DND-41 (cell line): ENCODE results near the gene GPR176.

Experiments
- ATAC-seq: fragments of 200-7000 bp; cut with Tn5 transposase; 3 replicates; pipeline ENCODE4 v1.9.1; 2021; ENCODE audit warnings: low read depth; ENCODE audit not compliant: insufficient read depth
- DNase-seq: peaks from one replicate; pipeline ENCODE4 v3.0.0-alpha.2; 2020
- H2AFZ ChIP-seq: 2 replicates; pipeline ENCODE4 v1.6.0; 2012; ENCODE audit warnings: low read depth, low read length
- H3K27ac ChIP-seq: 2 replicates; pipeline ENCODE4 v1.5.1; 2012; ENCODE audit warnings: low read length, inconsistent platforms
- H3K27me3 ChIP-seq: fragments of 200-600 bp; sonication (generic); 2 replicates; pipeline ENCODE4 v1.6.0; 2012; ENCODE audit warnings: low read length, mild to moderate bottlenecking, inconsistent platforms; ENCODE audit not compliant: insufficient read depth, poor library complexity
- H3K36me3 ChIP-seq: 2 replicates; pipeline ENCODE4 v1.5.1; 2012; ENCODE audit warnings: low read length, inconsistent platforms; ENCODE audit not compliant: insufficient read depth
- H3K4me1 ChIP-seq: 2 replicates; pipeline ENCODE4 v1.5.1; 2012; ENCODE audit warnings: mild to moderate bottlenecking, low read length; ENCODE audit not compliant: insufficient read depth
- H3K4me2 ChIP-seq: 2 replicates; pipeline ENCODE4 v1.6.0; 2012; ENCODE audit warnings: mild to moderate bottlenecking, moderate library complexity, low read length, inconsistent platforms; ENCODE audit not compliant: insufficient read depth
- H3K4me3 ChIP-seq, 2 experiments: fragments of 200-600 bp in 1 of 2; shearing (Covaris generic) in 1 of 2; 2 replicates each; pipeline ENCODE4 v1.5.1; 2012 to 2016; ENCODE audit warnings: inconsistent platforms in 2 of 2, low read length in 2 of 2, mild to moderate bottlenecking in 2 of 2, low read depth in 1 of 2, moderate library complexity in 1 of 2
- H3K79me2 ChIP-seq: 2 replicates; pipeline ENCODE4 v1.6.0; 2012; ENCODE audit warnings: low read length, inconsistent platforms; ENCODE audit not compliant: insufficient read depth
- H3K9ac ChIP-seq: 2 replicates; pipeline ENCODE4 v1.6.0; 2012; ENCODE audit warnings: low read depth, mild to moderate bottlenecking, inconsistent platforms, low read length, moderate library complexity
- H3K9me3 ChIP-seq: 2 replicates; pipeline ENCODE4 v1.5.1; 2012; ENCODE audit warnings: low read length, moderate library complexity, mild to moderate bottlenecking, inconsistent platforms; ENCODE audit not compliant: insufficient read depth, severe bottlenecking
- H4K20me1 ChIP-seq: 2 replicates; pipeline ENCODE4 v1.6.0; 2012; ENCODE audit warnings: low read length; ENCODE audit not compliant: insufficient read depth
- CTCF ChIP-seq: IDR thresholded peaks from 2 replicates; pipeline ENCODE4 v1.5.1; 2012; ENCODE audit warnings: borderline replicate concordance, low read length, moderate library complexity, mild to moderate bottlenecking; ENCODE audit not compliant: poor library complexity, severe bottlenecking; ENCODE audit errors: extremely low read depth
- EZH2 ChIP-seq: IDR thresholded peaks from 3 replicates; pipeline ENCODE4 v1.6.1; 2012; ENCODE audit warnings: borderline replicate concordance, low read depth, mild to moderate bottlenecking, moderate library complexity, low read length, inconsistent platforms; ENCODE audit not compliant: severe bottlenecking

Gene GPR176

DNA sequence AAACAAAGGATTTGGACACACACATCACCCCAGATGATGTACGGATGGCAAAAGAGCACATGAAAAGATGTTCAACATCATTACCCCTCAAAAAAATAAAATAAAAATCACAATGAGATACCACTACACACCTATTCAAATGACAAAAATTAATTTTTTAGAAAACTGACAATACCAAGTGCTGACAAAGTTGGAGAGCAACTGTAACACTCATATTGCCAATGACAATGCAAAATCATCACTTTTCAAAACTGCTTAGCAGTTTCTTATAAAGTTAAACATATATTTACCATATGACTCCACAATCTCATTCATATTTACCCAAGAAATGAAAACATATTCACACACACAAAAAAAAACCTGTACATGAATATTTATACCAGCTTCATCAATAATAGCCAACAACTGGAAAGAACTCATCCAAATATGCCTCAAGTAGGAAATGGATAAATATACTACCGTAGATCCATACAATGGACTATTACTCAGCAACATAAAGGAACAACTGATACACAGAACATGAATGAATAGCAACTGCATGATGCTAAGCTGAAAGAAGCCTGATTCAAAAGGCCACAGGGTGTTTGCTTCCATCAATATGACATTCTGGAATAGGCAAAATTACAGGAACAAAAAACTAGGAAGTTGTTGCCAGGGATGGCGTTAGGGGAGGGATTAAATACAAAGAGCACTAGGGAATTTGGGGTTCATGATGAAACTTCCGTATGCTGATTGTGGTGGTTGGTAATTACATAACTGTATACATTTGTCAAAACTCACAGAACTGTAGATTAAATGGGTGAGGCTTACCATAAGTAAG lies 138.7 kb downstream of the GPR176 start:
- H3K27ac ChIP-seq = no peak overlapping the region
- ATAC-seq (no peak), DNase-seq (no peak)
- peaks cover 31% of the 10 kb centered on the region for H3K4me1 ChIP-seq
- H4K20me1 ChIP-seq = no peaks in the 10 kb centered on the region
- no peaks in the 10 kb centered on the region for H3K36me3 ChIP-seq
- H3K4me2 ChIP-seq = peak overlapping the region; percentile 79
- no peaks in the 10 kb centered on the region for H3K27me3 ChIP-seq
- H3K9me3 ChIP-seq = no peaks in the 10 kb centered on the region
- H3K4me3 ChIP-seq = peak overlapping the region in 1 of 2 experiments; percentile 98; a peak in 1 of 4 replicates
- peaks cover 15% of the 10 kb centered on the region for H3K79me2 ChIP-seq
- peak overlapping the region; percentile 74 for H3K9ac ChIP-seq
- TF ChIP-seq CTCF = no peak
- TF ChIP-seq EZH2 = no peak
- H2AFZ ChIP-seq = peak overlapping the region; percentile 95; the same call in 1 of the 2 replicates

DNA sequence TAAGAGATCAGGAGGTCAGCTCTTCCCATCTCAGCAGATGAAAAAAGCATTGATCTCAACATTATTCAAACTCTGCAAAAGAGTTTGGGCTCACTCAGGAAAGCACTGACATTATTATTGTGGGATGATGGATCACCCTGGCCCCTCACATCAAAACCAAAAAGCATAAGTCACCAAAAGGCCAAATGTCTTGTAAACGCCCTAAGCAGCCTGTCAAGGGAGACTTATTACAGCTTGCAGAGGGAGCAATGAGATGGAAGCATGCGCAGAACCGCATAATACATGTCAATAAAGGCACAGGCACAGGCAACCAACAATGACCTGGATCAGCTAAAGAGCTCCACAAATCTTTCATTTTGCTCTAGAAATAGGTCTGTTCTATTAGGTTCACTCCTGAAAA lies 142.0 kb downstream of the GPR176 start:
- H3K9me3 ChIP-seq = no peaks in the 10 kb centered on the region
- H3K79me2 ChIP-seq = peaks cover 3% of the 10 kb centered on the region
- no peaks in the 10 kb centered on the region for H3K27me3 ChIP-seq
- H2AFZ ChIP-seq = no peak overlapping the region
- no peak overlapping the region for H3K4me3 ChIP-seq
- H3K36me3 ChIP-seq = no peaks in the 10 kb centered on the region
- no peak for TF ChIP-seq EZH2
- TF ChIP-seq CTCF = no peak
- no peak for ATAC-seq
- DNase-seq = no peak
- peaks cover 28% of the 10 kb centered on the region for H3K4me1 ChIP-seq
- H3K9ac ChIP-seq = no peak overlapping the region
- no peaks in the 10 kb centered on the region for H4K20me1 ChIP-seq
- H3K27ac ChIP-seq = no peak overlapping the region
- no peak overlapping the region for H3K4me2 ChIP-seq

- TF ChIP-seq EZH2 (no peak), CTCF (no peak)
- H3K4me1 ChIP-seq = peaks cover 28% of the 10 kb centered on the region
- no peaks in the 10 kb centered on the region for H4K20me1 ChIP-seq
- H3K9me3 ChIP-seq = no peaks in the 10 kb centered on the region
- no peaks in the 10 kb centered on the region for H3K27me3 ChIP-seq
- DNase-seq = no peak
- no peak overlapping the region for H2AFZ ChIP-seq
- H3K79me2 ChIP-seq = no peaks in the 10 kb centered on the region
- no peak overlapping the region for H3K27ac ChIP-seq
- no peak overlapping the region for H3K4me2 ChIP-seq
- H3K4me3 ChIP-seq = no peak overlapping the region
- no peaks in the 10 kb centered on the region for H3K36me3 ChIP-seq
- ATAC-seq = no peak
- no peak overlapping the region for H3K9ac ChIP-seq
These were observed 142.6 kb downstream of the GPR176 start for GRCh38 chr15:39777496-39777895.
